BLaER1 treated with 17β-estradiol and CSF1 and Interleukin-3, amounts not matched to agents 10 nM and 100 nM (cell line): ENCODE measurements around the gene ATXN7L1.

Experiments
- H3K27ac ChIP-seq, 11 experiments: shearing (Covaris generic); formaldehyde crosslinking; 2 replicates each; pipeline ENCODE4 v1.8.1; 2022
- H3K27me3 ChIP-seq, 11 experiments: shearing (Covaris generic); formaldehyde crosslinking; 2 replicates each; pipeline ENCODE4 v1.8.1; 2022
- H3K36me3 ChIP-seq, 11 experiments: shearing (Covaris generic); formaldehyde crosslinking; 2 replicates each; pipeline ENCODE4 v1.8.1; 2022
- H3K4me1 ChIP-seq, 10 experiments: shearing (Covaris generic); formaldehyde crosslinking; 2 replicates each; pipeline ENCODE4 v1.8.1; 2022
- H3K4me2 ChIP-seq, 11 experiments: shearing (Covaris generic); formaldehyde crosslinking; 2 replicates each; pipeline ENCODE4 v1.8.1; 2022
- H3K4me3 ChIP-seq, 10 experiments: shearing (Covaris generic); formaldehyde crosslinking; 2 replicates each; pipeline ENCODE4 v1.8.1; 2022
- H3K9ac ChIP-seq, 11 experiments: shearing (Covaris generic); formaldehyde crosslinking; 2 replicates each; pipeline ENCODE4 v1.8.1; 2022
- H3K9me3 ChIP-seq, 11 experiments: shearing (Covaris generic); formaldehyde crosslinking; replicated peaks in 1 of 11; 2 replicates each; pipeline ENCODE4 v1.8.1; 2022
- H4K20me1 ChIP-seq, 11 experiments: shearing (Covaris generic); formaldehyde crosslinking; 2 replicates each; pipeline ENCODE4 v1.8.1; 2022
- Cebpa-rat ChIP-seq, 11 experiments: shearing (Covaris generic); IDR thresholded peaks; 2 replicates each; pipeline ENCODE4 v1.8.1; 2022

ATXN7L1 gene

GRCh38 chr7:105756367-105756766 is 120.0 kb downstream of the ATXN7L1 start:
- no peaks in the 10 kb centered on the region for H3K9me3 ChIP-seq
- H3K4me3 ChIP-seq: no peak overlapping the region
- H3K27ac ChIP-seq: no peak overlapping the region
- peaks cover 0 to 11% (median 0%) of the 10 kb centered on the region in 11 experiments; a peak in 3 of 22 replicates for H4K20me1 ChIP-seq
- no peak overlapping the region for H3K4me2 ChIP-seq
- H3K4me1 ChIP-seq: peaks cover 0 to 10% (median 0%) of the 10 kb centered on the region in 10 experiments; a peak in 1 of 20 replicates
- TF ChIP-seq Cebpa-rat (IDR thresholded peaks at IDR 0.05): no peak
- H3K36me3 ChIP-seq: peaks cover 0 to 7% (median 0%) of the 10 kb centered on the region in 11 experiments; a peak in 2 of 22 replicates
- H3K9ac ChIP-seq: no peak overlapping the region
- H3K27me3 ChIP-seq: no peaks in the 10 kb centered on the region

- H3K9ac ChIP-seq: no peak overlapping the region
- H3K4me3 ChIP-seq: no peak overlapping the region
- no peaks in the 10 kb centered on the region for H3K4me1 ChIP-seq
- peaks cover 0 to 15% (median 0%) of the 10 kb centered on the region in 11 experiments; a peak in 3 of 22 replicates for H3K36me3 ChIP-seq
- H3K9me3 ChIP-seq: no peaks in the 10 kb centered on the region
- no peaks in the 10 kb centered on the region for H3K27me3 ChIP-seq
- no peak overlapping the region for H3K27ac ChIP-seq
- no peak for TF ChIP-seq Cebpa-rat (IDR thresholded peaks at IDR 0.05)
- no peaks in the 10 kb centered on the region; a peak in 1 of 22 replicates for H4K20me1 ChIP-seq
- no peak overlapping the region for H3K4me2 ChIP-seq
These were observed 123.6 kb downstream of the ATXN7L1 start for GRCh38 chr7:105752671-105753275.

DNA sequence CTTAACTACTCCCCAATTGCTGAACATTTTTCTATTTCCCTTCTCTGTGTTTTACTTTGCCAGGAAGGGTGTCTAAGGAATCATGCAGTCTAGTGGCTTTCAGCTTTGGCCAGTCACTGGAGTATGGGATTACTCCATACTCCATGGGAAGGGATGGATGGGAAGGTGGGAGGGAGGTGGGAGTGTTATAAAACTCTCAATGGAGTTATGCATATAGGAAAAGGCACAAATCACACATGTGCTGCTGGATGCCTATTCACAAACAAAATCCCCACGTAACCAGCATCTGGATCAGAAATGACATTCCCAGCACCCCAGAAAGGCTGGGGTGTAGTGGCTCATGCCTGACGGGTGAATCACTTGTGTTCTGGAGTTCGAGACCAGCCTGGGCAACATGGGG is 125.3 kb downstream of the ATXN7L1 start:
- TF ChIP-seq Cebpa-rat (IDR thresholded peaks at IDR 0.05): no peak
- Histone ChIP-seq H3K4me3 (no peak overlapping the region), H3K27ac (no peak overlapping the region), H3K36me3 (peaks cover 0 to 15% (median 0%) of the 10 kb centered on the region in 11 experiments; a peak in 3 of 22 replicates), H4K20me1 (no peaks in the 10 kb centered on the region; a peak in 1 of 22 replicates), H3K4me2 (no peak overlapping the region), H3K9ac (no peak overlapping the region), H3K9me3 (no peaks in the 10 kb centered on the region), H3K4me1 (no peaks in the 10 kb centered on the region), H3K27me3 (no peaks in the 10 kb centered on the region)

GRCh38 chr7:105748701-105749100 is 127.7 kb downstream of the ATXN7L1 start:
- H3K36me3 ChIP-seq: peaks cover 0 to 15% (median 0%) of the 10 kb centered on the region in 11 experiments; a peak in 3 of 22 replicates
- no peak overlapping the region for H3K9ac ChIP-seq
- peaks cover 0 to 5% (median 0%) of the 10 kb centered on the region in 11 experiments; a peak in 3 of 22 replicates for H4K20me1 ChIP-seq
- no peaks in the 10 kb centered on the region for H3K27me3 ChIP-seq
- TF ChIP-seq Cebpa-rat (IDR thresholded peaks at IDR 0.05): no peak
- H3K9me3 ChIP-seq: no peaks in the 10 kb centered on the region
- no peak overlapping the region for H3K4me3 ChIP-seq
- peaks cover 6 to 8% (median 8%) of the 10 kb centered on the region in 10 experiments for H3K4me1 ChIP-seq
- no peak overlapping the region for H3K27ac ChIP-seq
- no peak overlapping the region for H3K4me2 ChIP-seq

- Histone ChIP-seq H3K36me3 (peaks cover 0 to 5% (median 0%) of the 10 kb centered on the region in 11 experiments; a peak in 1 of 22 replicates), H3K27ac (no peak overlapping the region), H3K4me3 (no peak overlapping the region), H3K4me1 (peaks cover 19 to 27% (median 21%) of the 10 kb centered on the region in 10 experiments), H3K9ac (no peak overlapping the region), H4K20me1 (peaks cover 0 to 19% (median 0%) of the 10 kb centered on the region in 11 experiments; a peak in 4 of 22 replicates), H3K9me3 (no peaks in the 10 kb centered on the region), H3K4me2 (no peak overlapping the region), H3K27me3 (no peaks in the 10 kb centered on the region)
- TF ChIP-seq Cebpa-rat (IDR thresholded peaks at IDR 0.05): no peak
These were observed 130.6 kb downstream of the ATXN7L1 start for GRCh38 chr7:105745681-105746330.

DNA sequence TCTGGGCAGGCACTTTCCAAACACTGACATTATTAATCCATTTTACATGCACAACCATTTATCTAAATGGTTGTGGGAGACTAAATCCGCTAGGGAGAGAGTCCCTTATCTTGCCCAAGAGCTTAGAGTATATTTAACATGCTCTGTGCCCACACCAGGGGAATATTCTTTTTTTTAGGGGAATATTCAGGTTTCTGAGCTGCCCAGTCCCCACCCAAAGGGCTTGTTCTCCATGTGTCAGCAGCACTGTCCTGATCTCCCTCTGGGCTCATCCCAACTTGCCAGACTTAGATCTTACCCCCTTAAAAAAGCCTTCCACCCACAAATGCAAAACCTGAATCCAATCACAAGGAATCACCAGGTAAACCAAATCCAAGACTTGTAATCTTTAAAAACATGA is 132.1 kb downstream of the ATXN7L1 start:
- no peak overlapping the region for H3K9ac ChIP-seq
- peaks cover 19 to 27% (median 21%) of the 10 kb centered on the region in 10 experiments for H3K4me1 ChIP-seq
- H3K27me3 ChIP-seq: no peaks in the 10 kb centered on the region
- H3K36me3 ChIP-seq: 0 out of 22 replicates have a peak, but pooled peaks cover 0 to 5% (median 0%) of the 10 kb centered on the region in 11 experiments
- H3K27ac ChIP-seq: no peak overlapping the region
- no peak overlapping the region for H3K4me3 ChIP-seq
- H3K4me2 ChIP-seq: peak overlapping the region in 10 of 11 experiments; percentile 55 to 84 (median 63); a peak in 20 of 22 replicates
- no peaks in the 10 kb centered on the region for H3K9me3 ChIP-seq
- peaks cover 0 to 19% (median 0%) of the 10 kb centered on the region in 11 experiments; a peak in 4 of 22 replicates for H4K20me1 ChIP-seq
- no peak for TF ChIP-seq Cebpa-rat (IDR thresholded peaks at IDR 0.05)

DNA sequence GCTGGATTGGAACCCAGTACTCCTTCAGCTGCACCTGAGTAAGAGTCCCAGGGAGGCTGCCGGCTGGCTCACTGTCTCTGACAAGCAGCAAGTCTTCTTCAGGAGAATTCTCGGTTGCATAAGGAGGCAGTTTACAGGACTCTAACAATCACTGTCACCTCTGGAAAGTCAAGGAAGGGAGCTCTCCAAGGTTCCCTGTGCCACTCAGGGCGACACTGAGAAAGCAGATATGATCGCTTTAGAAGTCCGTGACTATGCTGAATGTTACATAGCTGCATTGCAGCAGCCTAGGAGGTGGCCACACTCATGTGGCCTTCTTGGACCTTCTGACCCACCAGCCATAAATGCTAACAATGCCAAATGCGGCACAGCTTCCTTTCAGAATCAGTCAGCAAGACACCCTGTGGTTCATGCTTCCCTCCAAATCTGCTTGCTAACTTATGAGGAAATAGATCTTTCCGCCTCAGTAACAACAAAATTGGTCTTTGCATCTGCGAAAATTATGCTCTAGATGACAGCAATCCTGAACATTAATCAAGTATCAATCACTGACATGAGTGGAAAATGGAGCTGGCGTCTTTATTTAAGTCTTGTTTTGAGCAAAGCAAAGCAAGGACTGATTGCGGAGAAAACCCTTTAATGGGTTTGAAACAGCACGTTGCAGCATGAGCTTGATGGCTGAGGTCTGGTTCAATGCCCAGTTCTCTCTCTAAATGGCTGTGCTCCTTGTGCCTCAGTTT is 132.9 kb downstream of the ATXN7L1 start:
- TF ChIP-seq Cebpa-rat (IDR thresholded peaks at IDR 0.05): no peak
- no peak overlapping the region for H3K4me3 ChIP-seq
- peaks cover 0 to 19% (median 0%) of the 10 kb centered on the region in 11 experiments; a peak in 4 of 22 replicates for H4K20me1 ChIP-seq
- H3K27me3 ChIP-seq: no peaks in the 10 kb centered on the region
- H3K4me1 ChIP-seq: peaks cover 19 to 27% (median 21%) of the 10 kb centered on the region in 10 experiments
- 0 out of 22 replicates have a peak, but pooled peaks cover 0 to 4% (median 0%) of the 10 kb centered on the region in 11 experiments for H3K36me3 ChIP-seq
- H3K9ac ChIP-seq: no peak overlapping the region
- H3K27ac ChIP-seq: peak overlapping the region in 2 of 11 experiments; percentile 11 to 30; a peak in 2 of 22 replicates
- H3K4me2 ChIP-seq: peak overlapping the region; percentile 42 to 84 (median 63)
- H3K9me3 ChIP-seq: no peaks in the 10 kb centered on the region

DNA sequence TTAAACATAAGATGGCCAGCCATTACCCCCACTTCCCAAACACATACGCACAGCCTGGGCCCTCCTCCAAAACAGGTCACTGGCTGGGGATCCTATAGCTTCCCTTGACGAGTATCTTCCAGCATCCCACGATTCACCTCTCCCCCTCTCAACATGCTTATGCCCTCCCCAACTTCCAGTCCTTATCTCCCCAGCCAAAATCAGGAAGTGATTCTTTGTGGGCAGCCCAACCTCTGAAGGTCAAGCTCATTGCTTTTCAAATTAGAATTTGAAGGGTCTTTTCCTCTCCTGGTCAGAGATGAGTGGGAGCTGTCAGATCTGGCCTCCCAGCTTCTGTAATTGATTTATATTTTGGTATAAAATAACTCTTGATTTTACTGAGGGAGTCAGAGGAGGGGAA is 133.6 kb downstream of the ATXN7L1 start:
- Histone ChIP-seq H3K27me3 (no peaks in the 10 kb centered on the region), H3K27ac (peak overlapping the region in 1 of 11 experiments; percentile 11; a peak in 1 of 22 replicates), H3K36me3 (0 out of 22 replicates have a peak, but pooled peaks cover 0 to under 1% (median 0%) of the 10 kb centered on the region in 11 experiments), H3K4me2 (peak overlapping the region; percentile 42 to 84 (median 63)), H3K9me3 (no peaks in the 10 kb centered on the region), H3K4me3 (no peak overlapping the region), H3K4me1 (peaks cover 19 to 27% (median 21%) of the 10 kb centered on the region in 10 experiments), H4K20me1 (peaks cover 0 to 19% (median 0%) of the 10 kb centered on the region in 11 experiments; a peak in 4 of 22 replicates), H3K9ac (no peak overlapping the region)
- TF ChIP-seq Cebpa-rat (IDR thresholded peaks at IDR 0.05): no peak
